Transverse colon (tissue), 4 donors: ENCODE results near the gene RASL10B. TPM values are rescaled to one million over a fixed set of nuclear protein-coding genes. Genes with fewer than 3 reads are reported as not detected.

Experiments used
- DNase-seq: peaks from one replicate; pipeline ENCODE4 v3.0.0-alpha.2; 2019
- H3K27ac ChIP-seq, 4 donors: fragments of 200-600 bp; sonication (generic); 2 replicates each; pipeline ENCODE4 v1.5.1; 2016 to 2018; ENCODE audit warnings: inconsistent platforms in 4 of 4
- H3K27me3 ChIP-seq: fragments of 200-600 bp; sonication (generic); 2 replicates; pipeline ENCODE4 v1.5.1; 2017; ENCODE audit warnings: inconsistent platforms
- H3K36me3 ChIP-seq, 4 donors: fragments of 200-600 bp; sonication (generic); 2 replicates each; pipeline ENCODE4 v1.5.1; 2017 to 2019; ENCODE audit warnings: inconsistent platforms in 4 of 4
- H3K4me1 ChIP-seq, 4 donors: fragments of 200-600 bp; sonication (generic); 2 replicates each; pipeline ENCODE4 v1.5.1; 2017 to 2020; ENCODE audit warnings: inconsistent platforms in 4 of 4
- H3K4me3 ChIP-seq, 4 donors: fragments of 200-600 bp; sonication (generic); 1 replicate in 1 of 4; 2 replicates in 3 of 4; pipeline versions ENCODE4 v1.5.1 to v1.6.1; 2017 to 2019; ENCODE audit warnings: inconsistent platforms in 4 of 4
- H3K9me3 ChIP-seq, 2 donors: fragments of 200-600 bp; sonication (generic); 2 replicates each; pipeline ENCODE4 v1.5.1; 2017 to 2019; ENCODE audit warnings: inconsistent platforms in 2 of 2
- EP300 ChIP-seq: sonication (generic); formaldehyde crosslinking; IDR thresholded peaks from one replicate; pipeline ENCODE4 v1.6.1; 2017; ENCODE audit warnings: antibody characterized with exemption, low read depth
- POLR2A ChIP-seq: fragments of 450-650 bp; IDR thresholded peaks from one replicate; pipeline ENCODE4 v1.6.1; 2016; ENCODE audit warnings: antibody characterized with exemption, mild to moderate bottlenecking, moderate library complexity
- POLR2AphosphoS5 ChIP-seq, 3 donors: sonication (generic); formaldehyde crosslinking; IDR thresholded peaks; one replicate each; pipeline ENCODE4 v1.6.1; 2016; ENCODE audit warnings: antibody characterized with exemption in 3 of 3
- WGBS, 2 donors: methylation state at CpG; one replicate each; pipeline ENCODE4 v1.1.5; 2018; ENCODE audit warnings: low coverage in 1 of 2; 5-methylcytosine and 5-hydroxymethylcytosine counted together
- in situ Hi-C, 4 donors: fragments of 200-750 bp; cut with MboI; loops; one replicate each; pipeline versions ENCODE4 v1.15.0 to v1.15.1; 2017; ENCODE audit warnings: low sequenced_read_pairs in 3 of 4, low pct_ligation_motif_present in 1 of 4, low pct_unique_long_range_greater_than_20kb in 1 of 4
- intact Hi-C: fragments of 100-400 bp; cut with DNase I; formaldehyde crosslinking; loops from one replicate; pipeline ENCODE4 v1.15.1; 2023; ENCODE audit warnings: low total_unique reads
- total RNA-seq, 4 donors: library from RNA; depleted of rRNA; stranded (reverse); fragments of >200 nt; gene quantifications; one replicate each; pipeline ENCODE4 v1.1.0, GENCODE V29; 2016
- TF ChIP-seq, protein P1 (sequence below), 5 experiments: fragments of 200-600 bp in 3 of 5; fragments of 450-650 bp in 2 of 5; sonication (generic) in 3 of 5; IDR thresholded peaks; 1 replicate in 2 of 5; 2 replicates in 3 of 5; pipeline ENCODE4 v1.5.1; 2016 to 2017; ENCODE audit warnings: antibody characterized with exemption in 5 of 5, inconsistent platforms in 3 of 5, mild to moderate bottlenecking in 2 of 5, moderate library complexity in 1 of 5

RASL10B gene
- total RNA-seq, 4 donors from 2014 or later, result 0.41 to 1.6 (median 1.1) TPM

- Histone ChIP-seq H3K4me3 (no peak overlapping the region), H3K4me1 (peaks cover 0 to 7% (median 5%) of the 10 kb centered on the region in 4 donors), H3K36me3 (no peaks in the 10 kb centered on the region), H3K27me3 (peaks cover 43% of the 10 kb centered on the region), H3K9me3 (no peaks in the 10 kb centered on the region), H3K27ac (no peak overlapping the region)
- TF ChIP-seq EP300 (no peak), POLR2A (no peak), POLR2AphosphoS5 (IDR thresholded peaks at IDR 0.05) (no peak)
- TF ChIP-seq, protein P1, sequence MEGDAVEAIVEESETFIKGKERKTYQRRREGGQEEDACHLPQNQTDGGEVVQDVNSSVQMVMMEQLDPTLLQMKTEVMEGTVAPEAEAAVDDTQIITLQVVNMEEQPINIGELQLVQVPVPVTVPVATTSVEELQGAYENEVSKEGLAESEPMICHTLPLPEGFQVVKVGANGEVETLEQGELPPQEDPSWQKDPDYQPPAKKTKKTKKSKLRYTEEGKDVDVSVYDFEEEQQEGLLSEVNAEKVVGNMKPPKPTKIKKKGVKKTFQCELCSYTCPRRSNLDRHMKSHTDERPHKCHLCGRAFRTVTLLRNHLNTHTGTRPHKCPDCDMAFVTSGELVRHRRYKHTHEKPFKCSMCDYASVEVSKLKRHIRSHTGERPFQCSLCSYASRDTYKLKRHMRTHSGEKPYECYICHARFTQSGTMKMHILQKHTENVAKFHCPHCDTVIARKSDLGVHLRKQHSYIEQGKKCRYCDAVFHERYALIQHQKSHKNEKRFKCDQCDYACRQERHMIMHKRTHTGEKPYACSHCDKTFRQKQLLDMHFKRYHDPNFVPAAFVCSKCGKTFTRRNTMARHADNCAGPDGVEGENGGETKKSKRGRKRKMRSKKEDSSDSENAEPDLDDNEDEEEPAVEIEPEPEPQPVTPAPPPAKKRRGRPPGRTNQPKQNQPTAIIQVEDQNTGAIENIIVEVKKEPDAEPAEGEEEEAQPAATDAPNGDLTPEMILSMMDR (IDR thresholded peaks at IDR 0.05), result no peak
- intact Hi-C loops (loop anchor here (10.0 kb wide), 2 partner anchors 48 to 128 kb away; no protein-coding TSS in a partner anchor), in situ Hi-C loops (loop anchor here (10.0 to 25.0 kb wide), 4 partner anchors 130 to 605 kb away; partner anchors contain the start of genes NLE1 (in 1 of the 4) and UNC45B (in 1 of the 4))
- 71 to 79% methylated on average over 5 to 7 of the region's 7 CpGs for WGBS, 2 donors
- no peak for DNase-seq
Observed at GRCh38 chr17:35742496-35742895, 11.1 kb downstream of the RASL10B start.

DNA sequence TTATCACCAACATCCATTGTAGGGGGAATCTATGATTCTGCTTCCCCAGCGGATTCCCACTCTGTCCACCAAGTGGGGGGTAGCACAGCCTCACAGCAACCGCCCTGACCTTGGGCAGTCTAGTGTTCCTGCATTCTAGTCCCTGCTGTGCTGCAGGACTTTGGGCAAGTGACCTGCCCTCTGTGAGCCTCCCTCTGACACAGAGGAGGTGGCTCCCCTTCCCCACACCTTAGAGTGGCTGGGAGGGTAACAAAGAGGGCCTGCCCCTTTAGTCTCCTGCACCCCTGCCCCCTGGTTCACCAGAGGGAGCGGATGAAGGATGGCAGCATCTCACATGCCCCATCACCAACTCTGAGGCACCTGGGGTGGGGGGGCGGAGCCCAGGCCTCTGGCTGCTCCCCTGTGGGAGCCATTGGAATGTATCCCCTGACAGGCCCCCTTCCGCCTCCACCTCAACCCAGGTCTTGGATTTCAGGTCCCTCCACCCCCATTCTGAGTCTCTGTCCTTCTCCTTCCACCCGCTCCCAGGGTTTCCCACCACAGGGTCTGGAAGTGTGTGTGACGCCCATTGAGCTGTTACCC lies 11.5 kb downstream of the RASL10B start:
- TF ChIP-seq POLR2A (no peak), EP300 (no peak), POLR2AphosphoS5 (IDR thresholded peaks at IDR 0.05) (no peak)
- TF ChIP-seq, protein P1 (IDR thresholded peaks at IDR 0.05), result no peak
- Histone ChIP-seq H3K36me3 (no peaks in the 10 kb centered on the region), H3K4me3 (no peak overlapping the region), H3K4me1 (peaks cover 0 to 7% (median 5%) of the 10 kb centered on the region in 4 donors), H3K27me3 (peaks cover 43% of the 10 kb centered on the region), H3K27ac (no peak overlapping the region), H3K9me3 (no peaks in the 10 kb centered on the region)
- in situ Hi-C loops, result loop anchor here (10.0 to 25.0 kb wide), 4 partner anchors 131 to 606 kb away; partner anchors contain the start of genes NLE1 (in 1 of the 4) and UNC45B (in 1 of the 4)
- no peak for DNase-seq
- WGBS, 2 donors, result 67 to 80% methylated on average over 1 to 7 of the region's 7 CpGs
- intact Hi-C loops, result loop anchor here (10.0 kb wide), 2 partner anchors 48 to 128 kb away; no protein-coding TSS in a partner anchor

DNA sequence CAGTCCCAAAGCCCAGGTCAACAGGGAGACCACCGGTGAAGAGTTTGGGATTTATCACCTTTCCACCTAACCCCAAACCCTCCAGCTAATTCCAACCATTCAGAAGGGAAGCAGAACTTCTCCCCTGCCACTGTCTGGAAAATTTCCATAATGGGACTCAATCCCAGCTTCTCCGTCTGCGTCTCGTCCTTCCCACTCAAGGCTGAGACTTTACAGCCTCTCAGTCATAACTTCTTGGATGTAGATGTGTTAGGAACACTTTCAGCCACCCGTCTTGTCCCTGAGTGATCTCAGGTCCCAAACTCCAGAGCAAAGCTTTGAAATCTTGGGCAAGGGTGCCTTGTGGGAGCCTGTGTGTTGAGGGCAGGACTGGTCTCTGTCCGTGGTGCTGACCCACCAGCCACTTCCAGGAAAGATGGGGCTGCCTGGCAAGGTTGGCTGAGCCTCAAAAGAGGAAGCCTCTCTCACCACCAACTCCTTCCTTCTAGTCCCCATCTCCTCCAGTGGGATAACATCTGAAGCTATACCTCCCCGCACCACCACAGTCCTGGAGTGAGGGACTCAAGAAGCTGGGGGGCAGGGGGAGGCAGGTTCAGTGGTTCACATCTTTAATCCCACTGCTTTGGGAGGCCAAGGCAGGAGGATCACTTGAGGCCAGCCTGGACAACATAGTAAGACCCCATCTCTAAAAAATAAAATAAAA lies 12.3 kb downstream of the RASL10B start:
- H3K27me3 ChIP-seq, result peaks cover 48% of the 10 kb centered on the region
- no peak for TF ChIP-seq POLR2A
- H3K27ac ChIP-seq, result no peak overlapping the region
- H3K4me3 ChIP-seq, result no peak overlapping the region
- H3K9me3 ChIP-seq, result no peaks in the 10 kb centered on the region
- intact Hi-C loops (loop anchor here (10.0 kb wide), 2 partner anchors 49 to 129 kb away; no protein-coding TSS in a partner anchor), in situ Hi-C loops (loop anchor here (10.0 to 25.0 kb wide), 4 partner anchors 131 to 606 kb away; partner anchors contain the start of genes NLE1 (in 1 of the 4) and UNC45B (in 1 of the 4))
- 51 to 80% methylated on average over 1 to 7 of the region's 7 CpGs for WGBS, 2 donors
- peaks cover 0 to 7% (median 5%) of the 10 kb centered on the region in 4 donors for H3K4me1 ChIP-seq
- no peaks in the 10 kb centered on the region for H3K36me3 ChIP-seq
- DNase-seq, result no peak

- peaks cover 59% of the 10 kb centered on the region for H3K27me3 ChIP-seq
- H3K27ac ChIP-seq, result no peak overlapping the region
- no peaks in the 10 kb centered on the region for H3K9me3 ChIP-seq
- H3K4me3 ChIP-seq, result no peak overlapping the region
- no peak for DNase-seq
- peaks cover under 1 to 7% (median 6%) of the 10 kb centered on the region in 4 donors for H3K4me1 ChIP-seq
- intact Hi-C loops, result loop anchor here (5.0 to 10.0 kb wide), 3 partner anchors 50 to 198 kb away; no protein-coding TSS in a partner anchor
- TF ChIP-seq EP300 (no peak), POLR2AphosphoS5 (IDR thresholded peaks at IDR 0.05) (no peak), POLR2A (no peak)
- TF ChIP-seq, protein P1 (IDR thresholded peaks at IDR 0.05), result no peak
- in situ Hi-C loops, result loop anchor here (10.0 to 25.0 kb wide), 4 partner anchors 133 to 608 kb away; partner anchors contain the start of genes NLE1 (in 1 of the 4) and UNC45B (in 1 of the 4)
- WGBS, 2 donors, result 61 to 90% methylated on average over 3 to 8 of the region's 8 CpGs
- H3K36me3 ChIP-seq, result no peaks in the 10 kb centered on the region
Observed at GRCh38 chr17:35744830-35745229, 13.4 kb downstream of the RASL10B start.
